Measurements from ENCODE around the gene ITPK1. TPM values are rescaled to one million over a fixed set of nuclear protein-coding genes. Genes with fewer than 3 reads are reported as not detected.
A peak's percentile ranks its signal among the peaks of the same experiment; 100 is the strongest.

ITPK1 gene
- total and polyA plus RNA-seq, 2 experiments from 2014 or later = 18.7 to 35.0 TPM

DNA sequence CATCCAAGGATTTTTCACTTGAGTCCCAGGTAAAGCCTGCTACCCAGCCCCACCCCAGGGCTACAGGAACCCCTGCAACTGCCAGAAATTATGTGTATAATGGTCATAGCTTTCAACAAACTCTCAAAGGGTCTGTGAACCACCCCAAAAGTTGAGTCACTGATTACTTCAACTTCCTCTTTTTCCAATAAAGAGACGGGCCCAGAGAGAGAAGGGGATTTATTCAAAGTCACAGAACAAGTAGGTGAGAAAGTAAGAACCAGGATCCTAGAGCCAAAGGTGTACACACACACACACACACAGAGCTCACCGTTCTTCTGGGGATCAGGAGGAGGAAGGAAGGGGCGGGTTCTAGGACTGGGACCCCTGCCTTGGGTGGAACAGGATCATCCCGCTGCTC, 4.8 kb upstream of the ITPK1 start:
- H2AFZ ChIP-seq = no peak overlapping the region
- H3K4me2 ChIP-seq (ENCODE audit: unreplicated experiment) = no peak overlapping the region
- no peaks in the 10 kb centered on the region for H4K20me1 ChIP-seq (ENCODE audit: insufficient read depth)
- 58 to 66% methylated on average over 4 of the region's 4 CpGs for WGBS, 2 experiments (ENCODE audit: low coverage in 1 of 2, low lambda C conversion rate in 2 of 2, missing lambda C conversion rate in 2 of 2)
- H3K27ac ChIP-seq = no peak overlapping the region
- no peaks in the 10 kb centered on the region for H3K79me2 ChIP-seq (ENCODE audit: insufficient read depth)
- no peaks in the 10 kb centered on the region for H3K27me3 ChIP-seq (replicated peaks; ENCODE audit: insufficient read depth)
- no peaks in the 10 kb centered on the region for H3K9me2 ChIP-seq (ENCODE audit: insufficient read depth)
- H3K36me3 ChIP-seq (ENCODE audit: low read depth) = no peaks in the 10 kb centered on the region
- no peak for DNase-seq
- no peaks in the 10 kb centered on the region for H3K9me3 ChIP-seq (ENCODE audit: low read depth)
- no peak overlapping the region for H3K9ac ChIP-seq
- no peaks in the 10 kb centered on the region for H3F3A ChIP-seq (ENCODE audit: insufficient read depth)
- no peak for TF ChIP-seq EZH2 (IDR thresholded peaks at IDR 0.05; ENCODE audit: insufficient read depth, poor library complexity, severe bottlenecking)
- no peak for TF ChIP-seq EZH2phosphoT487 (IDR thresholded peaks at IDR 0.05; ENCODE audit: insufficient read depth, low read depth)
- H3K4me1 ChIP-seq (ENCODE audit: insufficient read depth) = no peaks in the 10 kb centered on the region; the same call in 1 of the 2 replicates
- H3K4me3 ChIP-seq = no peak overlapping the region
- in situ Hi-C loops (cut with MboI) = no loop called here

DNA sequence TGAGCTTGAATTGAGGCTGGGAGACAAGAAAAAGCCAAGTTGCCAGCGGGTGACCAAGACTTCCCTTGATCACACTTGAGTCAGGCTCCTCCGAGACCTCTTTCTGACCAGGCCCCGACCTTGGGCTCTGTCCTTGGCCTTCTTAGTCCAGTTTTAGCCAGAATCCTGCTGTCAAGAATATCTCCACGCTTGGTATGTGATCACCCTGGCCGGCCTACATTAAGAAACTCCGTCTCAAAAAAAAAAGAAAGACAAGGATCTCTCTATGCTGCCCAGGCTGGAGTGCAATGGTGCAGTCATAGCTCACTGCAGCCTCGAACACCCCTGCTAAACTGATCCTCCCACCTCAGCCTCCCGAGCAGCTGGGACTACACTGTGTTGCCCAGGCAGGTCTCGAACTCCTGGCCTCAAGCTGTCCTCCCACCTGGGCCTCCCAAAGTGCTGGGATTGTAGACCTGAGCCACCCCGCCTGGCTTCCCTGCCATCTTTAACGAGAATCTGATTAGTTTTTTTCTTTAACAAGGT, 1.0 kb upstream of the ITPK1 start:
- peak overlapping the region; percentile 95 for H2AFZ ChIP-seq
- no peaks in the 10 kb centered on the region for H3K9me2 ChIP-seq (ENCODE audit: insufficient read depth)
- no peaks in the 10 kb centered on the region for H3K9me3 ChIP-seq (ENCODE audit: low read depth)
- peaks cover 13% of the 10 kb centered on the region for H3F3A ChIP-seq (ENCODE audit: insufficient read depth)
- H3K4me3 ChIP-seq = peak overlapping the region; percentile 84
- peaks cover 10% of the 10 kb centered on the region for H3K79me2 ChIP-seq (ENCODE audit: insufficient read depth)
- 88 to 90% methylated on average over 9 to 11 of the region's 11 CpGs for WGBS, 2 experiments (ENCODE audit: low coverage in 1 of 2, low lambda C conversion rate in 2 of 2, missing lambda C conversion rate in 2 of 2)
- TF ChIP-seq EZH2phosphoT487 (IDR thresholded peaks at IDR 0.05; ENCODE audit: insufficient read depth, low read depth) (no peak), EZH2 (IDR thresholded peaks at IDR 0.05; ENCODE audit: insufficient read depth, poor library complexity, severe bottlenecking) (no peak)
- H3K9ac ChIP-seq = peak overlapping the region; percentile 87
- H4K20me1 ChIP-seq (ENCODE audit: insufficient read depth) = no peaks in the 10 kb centered on the region
- peak overlapping the region; percentile 89 for H3K4me2 ChIP-seq (ENCODE audit: unreplicated experiment)
- no peaks in the 10 kb centered on the region for H3K27me3 ChIP-seq (replicated peaks; ENCODE audit: insufficient read depth)
- in situ Hi-C loops (cut with MboI) = loop anchor here (10.0 kb wide), 1 partner anchor 142 kb away; no protein-coding TSS in a partner anchor
- H3K36me3 ChIP-seq (ENCODE audit: low read depth) = no peaks in the 10 kb centered on the region
- peak overlapping the region; percentile 68; the same call in 1 of the 2 replicates for H3K27ac ChIP-seq
- H3K4me1 ChIP-seq (ENCODE audit: insufficient read depth) = peaks cover 14% of the 10 kb centered on the region
- DNase-seq = peak; percentile 19

DNA sequence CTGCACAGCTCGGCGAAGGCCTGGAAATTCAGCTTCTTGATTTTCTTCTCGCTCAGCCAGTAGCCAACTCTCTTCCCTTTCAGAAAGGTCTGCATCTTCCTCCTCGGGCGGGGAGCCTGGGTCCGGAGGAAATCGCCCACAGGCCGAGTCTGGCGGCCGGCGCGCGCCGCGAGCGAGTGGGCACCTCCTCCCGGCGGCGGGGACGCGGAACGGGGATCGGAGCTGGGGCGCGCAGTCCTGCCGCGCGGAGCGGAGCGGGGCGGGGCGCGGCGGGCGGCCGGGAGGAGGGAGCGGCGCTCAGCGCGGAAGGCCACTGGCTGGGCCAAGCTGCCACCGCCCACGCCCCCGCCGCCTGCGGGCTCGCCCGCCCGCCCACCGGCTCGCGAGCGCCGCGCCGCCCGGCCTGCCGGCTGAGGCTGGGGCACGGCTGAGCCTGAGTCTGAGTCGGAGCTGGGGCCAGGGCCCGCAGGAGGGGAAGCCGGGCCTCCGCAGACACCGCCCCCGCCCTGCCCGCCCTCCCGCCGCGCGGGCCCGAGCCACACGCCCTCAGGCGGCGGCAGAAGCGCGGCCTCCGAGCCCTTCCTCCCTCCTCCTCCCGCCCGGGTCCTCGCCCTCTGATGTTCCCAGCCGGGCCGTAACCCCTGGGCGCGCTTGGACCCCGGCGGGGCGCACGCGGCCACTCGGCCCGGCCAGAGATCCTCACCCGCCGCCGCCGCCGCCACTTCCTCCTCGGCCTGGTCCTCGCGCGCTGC, 480 bp downstream of the ITPK1 start:
- Histone ChIP-seq H3F3A (ENCODE audit: insufficient read depth) (peaks cover 13% of the 10 kb centered on the region), H3K4me3 (peak overlapping the region; percentile 84), H3K4me1 (ENCODE audit: insufficient read depth) (peaks cover 14% of the 10 kb centered on the region), H3K79me2 (ENCODE audit: insufficient read depth) (peaks cover 25% of the 10 kb centered on the region), H3K36me3 (ENCODE audit: low read depth) (no peaks in the 10 kb centered on the region), H3K27me3 (replicated peaks; ENCODE audit: insufficient read depth) (no peaks in the 10 kb centered on the region), H3K9me2 (ENCODE audit: insufficient read depth) (no peaks in the 10 kb centered on the region), H4K20me1 (ENCODE audit: insufficient read depth) (no peaks in the 10 kb centered on the region), H2AFZ (peak overlapping the region; percentile 75), H3K27ac (peak overlapping the region; percentile 68), H3K4me2 (ENCODE audit: unreplicated experiment) (peak overlapping the region; percentile 73), H3K9ac (peak overlapping the region; percentile 87), H3K9me3 (ENCODE audit: low read depth) (no peaks in the 10 kb centered on the region)
- whole genome bisulfite sequencing, 2 experiments (ENCODE audit: low coverage in 1 of 2, low lambda C conversion rate in 2 of 2, missing lambda C conversion rate in 2 of 2) = 1 to 4% methylated on average over 16 to 76 of the region's 99 CpGs
- in situ Hi-C loops (cut with MboI) = loop anchor here (10.0 kb wide), 1 partner anchor 140 kb away; no protein-coding TSS in a partner anchor
- TF ChIP-seq EZH2phosphoT487 (IDR thresholded peaks at IDR 0.05; ENCODE audit: insufficient read depth, low read depth) (no peak), EZH2 (IDR thresholded peaks at IDR 0.05; ENCODE audit: insufficient read depth, poor library complexity, severe bottlenecking) (no peak)
- DNase-seq = peak; percentile 93

DNA sequence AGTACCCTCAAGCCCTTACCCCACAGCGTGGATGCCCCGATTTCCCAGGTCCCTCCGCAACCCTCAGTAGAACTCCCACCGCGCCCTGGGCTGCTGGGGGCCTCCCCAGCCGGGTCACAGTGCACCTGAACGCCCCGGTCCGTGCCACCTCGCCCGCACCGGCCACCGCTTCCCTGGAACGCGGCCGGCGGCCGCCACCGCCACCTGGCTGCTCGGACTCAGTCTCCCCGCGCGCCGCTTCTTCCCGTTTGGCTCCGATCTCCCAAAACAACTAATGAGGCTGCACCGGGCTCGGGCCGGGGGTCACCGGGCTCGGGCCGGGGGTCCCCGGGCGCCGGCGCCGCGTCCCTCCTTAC, 1.0 kb downstream of the ITPK1 start:
- H2AFZ ChIP-seq = peak overlapping the region; percentile 75
- no peaks in the 10 kb centered on the region for H3K9me3 ChIP-seq (ENCODE audit: low read depth)
- H3K36me3 ChIP-seq (ENCODE audit: low read depth) = no peaks in the 10 kb centered on the region
- TF ChIP-seq EZH2 (IDR thresholded peaks at IDR 0.05; ENCODE audit: insufficient read depth, poor library complexity, severe bottlenecking) = no peak
- TF ChIP-seq EZH2phosphoT487 (IDR thresholded peaks at IDR 0.05; ENCODE audit: insufficient read depth, low read depth) = no peak
- in situ Hi-C loops (cut with MboI) = loop anchor here (10.0 kb wide), 1 partner anchor 140 kb away; no protein-coding TSS in a partner anchor
- H3K27me3 ChIP-seq (replicated peaks; ENCODE audit: insufficient read depth) = no peaks in the 10 kb centered on the region
- H3K4me2 ChIP-seq (ENCODE audit: unreplicated experiment) = peak overlapping the region; percentile 73
- H3K27ac ChIP-seq = no peak overlapping the region
- H4K20me1 ChIP-seq (ENCODE audit: insufficient read depth) = no peaks in the 10 kb centered on the region
- H3F3A ChIP-seq (ENCODE audit: insufficient read depth) = peaks cover 13% of the 10 kb centered on the region
- H3K79me2 ChIP-seq (ENCODE audit: insufficient read depth) = peaks cover 28% of the 10 kb centered on the region
- peaks cover 14% of the 10 kb centered on the region for H3K4me1 ChIP-seq (ENCODE audit: insufficient read depth)
- H3K9me2 ChIP-seq (ENCODE audit: insufficient read depth) = no peaks in the 10 kb centered on the region
- peak overlapping the region; percentile 84 for H3K4me3 ChIP-seq
- DNase-seq = no peak
- 4 to 10% methylated on average over 30 to 31 of the region's 38 CpGs for WGBS, 2 experiments (ENCODE audit: low coverage in 1 of 2, low lambda C conversion rate in 2 of 2, missing lambda C conversion rate in 2 of 2)
- peak overlapping the region; percentile 72 for H3K9ac ChIP-seq

Measured in GM23248 (cell line).